ENCODE measurements around the gene ANKDD1A.

- TF ChIP-seq POLR2A (IDR thresholded peaks at IDR 0.05), result no peak
- TF ChIP-seq CTCF (IDR thresholded peaks at IDR 0.05), result no peak
Observed at GRCh38 chr15:64884679-64885078, 27.0 kb upstream of the ANKDD1A start.

All from lower leg skin (tissue), 3 donors.